GM10266 (cell line): ENCODE measurements around the gene TENT4A.
A peak's percentile ranks its signal among the peaks of the same experiment; 100 is the strongest.

Experiments used
- DNase-seq: peaks from one replicate; pipeline ENCODE4 v3.0.0; 2012; ENCODE audit errors: extremely low spot score
- CTCF ChIP-seq: IDR thresholded peaks from 2 replicates; pipeline ENCODE4 v1.5.1; 2012; ENCODE audit warnings: mild to moderate bottlenecking, low read depth; ENCODE audit not compliant: control insufficient read depth, insufficient read depth; ENCODE audit errors: missing control alignments

Gene TENT4A

DNA sequence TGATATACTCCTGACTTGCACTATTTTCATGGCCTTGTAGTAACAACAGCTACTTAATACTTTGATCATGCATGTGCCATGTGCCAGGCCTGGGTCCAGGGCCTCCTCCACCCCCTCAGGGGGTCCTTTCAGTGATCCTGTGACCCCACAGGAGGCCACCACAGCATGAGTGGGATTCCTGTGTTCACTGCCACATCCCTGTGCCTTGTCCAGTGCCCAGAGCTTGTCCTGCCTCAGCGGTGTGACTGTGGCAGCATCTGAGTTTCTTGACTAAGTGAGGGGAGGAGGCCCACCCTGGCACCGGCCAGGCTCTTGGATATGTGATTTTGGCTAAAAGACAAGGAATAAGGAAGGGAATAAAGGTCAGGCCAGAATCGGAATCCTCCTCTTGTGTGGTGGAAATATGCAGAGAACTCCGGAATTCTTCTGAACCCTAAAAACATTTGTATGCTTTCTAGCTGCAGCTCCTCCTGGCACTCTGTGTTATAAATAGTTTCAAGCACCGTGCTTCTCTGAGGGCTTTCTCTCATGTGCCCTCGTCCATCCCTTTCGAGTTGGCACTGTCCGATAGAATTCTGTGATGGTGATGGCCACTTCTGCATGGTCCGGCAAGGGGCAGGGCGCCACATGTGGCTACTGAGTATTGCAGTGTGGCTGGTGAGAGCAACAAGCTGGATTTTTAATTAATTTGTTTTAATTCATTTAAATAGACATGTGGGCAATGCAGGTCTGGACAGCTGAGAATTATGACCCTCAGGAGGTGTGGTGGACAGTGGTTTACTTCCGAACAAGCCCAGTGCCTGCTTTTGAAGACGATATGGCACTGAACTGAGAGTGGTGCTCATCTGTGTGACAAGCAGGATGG lies 31.8 kb downstream of the TENT4A start:
- no peak for TF ChIP-seq CTCF
- no peak for DNase-seq

GRCh38 chr5:6745706-6746222 lies 32.5 kb downstream of the TENT4A start:
- peak; percentile 74 for TF ChIP-seq CTCF
- peak; percentile 60 for DNase-seq

DNA sequence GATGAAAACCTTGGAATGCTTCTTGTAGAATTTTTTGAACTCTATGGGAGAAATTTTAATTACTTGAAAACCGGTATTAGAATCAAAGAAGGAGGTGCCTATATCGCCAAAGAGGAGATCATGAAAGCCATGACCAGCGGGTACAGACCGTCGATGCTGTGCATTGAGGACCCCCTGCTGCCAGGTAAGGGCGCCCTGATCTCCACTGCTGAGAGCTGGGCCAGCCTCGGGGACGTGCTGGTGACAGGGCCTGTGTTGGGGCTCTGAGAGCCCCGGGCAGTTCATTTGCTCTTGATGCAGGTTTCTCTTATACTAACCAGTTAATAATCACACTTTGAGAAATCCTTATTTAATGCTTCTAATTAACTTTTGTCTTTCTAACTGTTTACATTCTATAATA lies 33.0 kb downstream of the TENT4A start:
- no peak for TF ChIP-seq CTCF
- no peak for DNase-seq

DNA sequence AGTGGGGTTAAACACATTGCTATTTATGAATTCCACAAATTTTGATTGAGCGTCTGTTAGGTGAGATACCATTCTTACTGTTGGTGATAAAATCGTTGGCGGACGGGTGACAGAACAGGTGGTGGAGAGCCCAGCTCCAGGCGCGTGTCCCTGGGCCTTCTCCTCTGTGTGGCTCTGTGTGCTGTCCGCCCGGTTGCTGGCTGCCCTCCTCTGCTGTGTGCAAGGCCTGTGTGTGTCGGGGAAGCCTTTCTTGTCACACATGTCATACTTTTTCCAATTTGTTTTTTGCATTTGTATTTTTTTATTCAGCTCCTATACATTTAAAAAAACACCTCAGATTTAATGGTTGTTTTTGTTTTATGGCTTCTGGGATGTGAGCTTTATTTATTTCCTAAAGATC lies 33.9 kb downstream of the TENT4A start:
- no peak for TF ChIP-seq CTCF
- DNase-seq = no peak

DNA sequence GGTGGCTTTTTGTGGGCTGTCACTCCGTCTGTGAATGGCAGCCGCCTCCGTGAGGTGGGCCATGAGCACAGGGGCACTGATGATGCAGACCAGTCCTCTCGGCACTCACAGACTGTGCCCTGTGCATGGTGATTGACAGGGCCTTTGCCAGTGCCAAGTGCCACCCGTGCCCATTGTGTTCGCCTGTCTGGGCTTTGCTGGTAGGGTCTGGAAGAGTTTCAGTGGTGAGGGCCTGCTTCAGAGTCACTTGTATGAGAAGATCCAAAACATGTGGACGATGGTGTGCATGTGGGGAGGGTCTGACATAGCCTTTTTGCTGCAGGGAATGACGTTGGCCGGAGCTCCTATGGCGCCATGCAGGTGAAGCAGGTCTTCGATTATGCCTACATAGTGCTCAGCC lies 34.9 kb downstream of the TENT4A start:
- TF ChIP-seq CTCF = no peak
- no peak for DNase-seq

- TF ChIP-seq CTCF = no peak
- no peak for DNase-seq
These were observed 35.9 kb downstream of the TENT4A start for GRCh38 chr5:6749026-6749716.
